ENCODE results near the gene COL6A1. TPM values are rescaled to one million over a fixed set of nuclear protein-coding genes. Genes with fewer than 3 reads are reported as not detected.
A peak's percentile ranks its signal among the peaks of the same experiment; 100 is the strongest.

COL6A1 gene
- total and polyA plus RNA-seq, 2 of the 4 experiments (the other 2 are of a cell fraction): 173 to 1,578 TPM

GRCh38 chr21:45985471-45986315 lies 4.1 kb downstream of the COL6A1 start:
- BruUV-seq (replicated peaks): no TSS peak
- H3K4ac ChIP-seq (ENCODE audit: low read depth, low read length): peak overlapping the region; percentile 36; the same call in 1 of the 2 replicates
- in situ Hi-C loops (cut with MboI; ENCODE audit: low sequenced_read_pairs) (no loop called here), dilution Hi-C loops (cut with HindIII; ENCODE audit: low sequenced_read_pairs, unreplicated experiment) (no loop called here), intact Hi-C loops (cut with micrococcal nuclease) (no loop called here)
- peak overlapping the region; percentile 89 for H3K23ac ChIP-seq (ENCODE audit: low read depth, low read length)
- no peak overlapping the region for H2BK15ac ChIP-seq (ENCODE audit: low read depth, low read length)
- no peak overlapping the region; a peak in 1 of 4 replicates for H4K8ac ChIP-seq (ENCODE audit: low read depth in 2 of 2, low read length in 2 of 2)
- peak overlapping the region; percentile 95 for H3K14ac ChIP-seq (replicated peaks; ENCODE audit: low read depth, low read length)
- no peak overlapping the region for H3K4me3 ChIP-seq (ENCODE audit: insufficient read depth, low read depth, low read length)
- 0 out of 2 replicates have a peak overlapping the region, but pooled peaks have one; percentile 68 for H3K9ac ChIP-seq (ENCODE audit: low read depth, low read length)
- peaks cover 11 to 66% of the 10 kb centered on the region in 2 experiments; a peak in 3 of 4 replicates for H3K79me1 ChIP-seq (ENCODE audit: low read depth in 1 of 2, low read length in 2 of 2)
- H2BK20ac ChIP-seq (ENCODE audit: low read depth, low read length): no peak overlapping the region
- peaks cover 22% of the 10 kb centered on the region for H3K4me1 ChIP-seq (ENCODE audit: control insufficient read depth, insufficient read depth, low read length)
- no peak overlapping the region for H2BK120ac ChIP-seq (ENCODE audit: low read depth, low read length)
- POLR2A ChIA-PET (ENCODE audit: unreplicated experiment): no interaction called here
- no peak overlapping the region for H3K18ac ChIP-seq (ENCODE audit: low read depth, low read length)
- peak overlapping the region; percentile 21; the same call in 1 of the 2 replicates for H3K4me2 ChIP-seq (ENCODE audit: low read depth, low read length)
- no peaks in the 10 kb centered on the region for H3K9me3 ChIP-seq (ENCODE audit: control insufficient read depth, insufficient read depth, low read length)
- no peak overlapping the region for H4K91ac ChIP-seq (ENCODE audit: insufficient read depth, low read depth, low read length)
- H3K36me3 ChIP-seq (ENCODE audit: control insufficient read depth, insufficient read depth, low read length): peaks cover 73% of the 10 kb centered on the region
- no peaks in the 10 kb centered on the region for H3K27me3 ChIP-seq (ENCODE audit: control insufficient read depth, insufficient read depth, low read length)
- peak overlapping the region; percentile 76 for H2AK9ac ChIP-seq (replicated peaks; ENCODE audit: low read depth, low read length, poor library complexity)
- CTCF ChIA-PET: no interaction called here
- peak overlapping the region; percentile 58 for H2AFZ ChIP-seq (replicated peaks; ENCODE audit: low read length, poor library complexity)
- H3K56ac ChIP-seq (ENCODE audit: extremely low read depth, insufficient read depth, low read length): no peak overlapping the region
- WGBS, 2 experiments (ENCODE audit: extremely low coverage in 2 of 2, insufficient read length in 1 of 2): 90% methylated on average over 6 of the region's 37 CpGs; no CpG with 5 or more reads in 1 of the 2 experiments
- H4K5ac ChIP-seq (ENCODE audit: low read depth, low read length): no peak overlapping the region
- no peak for DNase-seq
- H3K27ac ChIP-seq (ENCODE audit: insufficient read depth, low read length): peak overlapping the region; percentile 15; the same call in 1 of the 2 replicates
- ATAC-seq (ENCODE audit: low read depth): no peak
- H4K20me1 ChIP-seq (ENCODE audit: insufficient read depth, low read length): peaks cover 81% of the 10 kb centered on the region
- H2BK5ac ChIP-seq (ENCODE audit: low read depth, low read length, poor library complexity, severe bottlenecking): peak overlapping the region; percentile 65
- H2AK5ac ChIP-seq (ENCODE audit: low read depth, low read length): no peak overlapping the region
- peaks cover 12% of the 10 kb centered on the region; the same call in 1 of the 2 replicates for H3K9me1 ChIP-seq (ENCODE audit: insufficient read depth, low read length)
- TF ChIP-seq POLR2A (IDR thresholded peaks at IDR 0.05; ENCODE audit: low read depth, low read length): no peak
- TF ChIP-seq MAZ (IDR thresholded peaks at IDR 0.05; ENCODE audit: borderline replicate concordance, low read depth, low read length): no peak
- no peak for TF ChIP-seq RAD21 (IDR thresholded peaks at IDR 0.05; ENCODE audit: low read length)
- TF ChIP-seq MAFK (IDR thresholded peaks at IDR 0.05; ENCODE audit: low read depth, low read length): no peak
- TF ChIP-seq, protein P1, sequence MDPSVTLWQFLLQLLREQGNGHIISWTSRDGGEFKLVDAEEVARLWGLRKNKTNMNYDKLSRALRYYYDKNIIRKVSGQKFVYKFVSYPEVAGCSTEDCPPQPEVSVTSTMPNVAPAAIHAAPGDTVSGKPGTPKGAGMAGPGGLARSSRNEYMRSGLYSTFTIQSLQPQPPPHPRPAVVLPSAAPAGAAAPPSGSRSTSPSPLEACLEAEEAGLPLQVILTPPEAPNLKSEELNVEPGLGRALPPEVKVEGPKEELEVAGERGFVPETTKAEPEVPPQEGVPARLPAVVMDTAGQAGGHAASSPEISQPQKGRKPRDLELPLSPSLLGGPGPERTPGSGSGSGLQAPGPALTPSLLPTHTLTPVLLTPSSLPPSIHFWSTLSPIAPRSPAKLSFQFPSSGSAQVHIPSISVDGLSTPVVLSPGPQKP (IDR thresholded peaks at IDR 0.05; ENCODE audit: borderline replicate concordance, low read depth, low read length): no peak
- no peak for TF ChIP-seq CHD1 (IDR thresholded peaks at IDR 0.05; ENCODE audit: low read depth, low read length)
- no peak for TF ChIP-seq CTCF (conservative IDR thresholded peaks at IDR 0.05; ENCODE audit: low read depth, low read length)
- no peak for TF ChIP-seq BHLHE40 (IDR thresholded peaks at IDR 0.05; ENCODE audit: low read depth, low read length)
- TF ChIP-seq MXI1 (IDR thresholded peaks at IDR 0.05; ENCODE audit: borderline replicate concordance, low read depth, low read length): no peak
- no peak for TF ChIP-seq RCOR1 (IDR thresholded peaks at IDR 0.05; ENCODE audit: insufficient replicate concordance, low read length)
- no peak for TF ChIP-seq FOS (IDR thresholded peaks at IDR 0.05; ENCODE audit: low read depth, low read length)
- no peak for TF ChIP-seq USF2 (IDR thresholded peaks at IDR 0.05; ENCODE audit: low read depth, low read length)
- no peak for TF ChIP-seq SMC3 (IDR thresholded peaks at IDR 0.05; ENCODE audit: low read depth, low read length)
- no peak for TF ChIP-seq CEBPB (IDR thresholded peaks at IDR 0.05; ENCODE audit: low read depth, low read length)

All from IMR-90 (cell line).